ENCODE measurements around the gene LENG8.
"Not testable (repeated sequence)": the region's sequence is repeated elsewhere in the genome, so short reads cannot be mapped to it uniquely, and the experiment has no call there.

Gene LENG8

GRCh38 chr19:54439174-54439851, 9.7 kb upstream of the LENG8 start:
- no peak for DNase-seq (ENCODE audit: low read depth, low spot score)

- no peak for DNase-seq (ENCODE audit: low read depth, low spot score)
These were observed 8.4 kb upstream of the LENG8 start for GRCh38 chr19:54440641-54441040.

- DNase-seq (ENCODE audit: low read depth, low spot score), result no peak
These were observed 4.3 kb upstream of the LENG8 start for GRCh38 chr19:54444737-54445136.

GRCh38 chr19:54446349-54446748, 2.6 kb upstream of the LENG8 start:
- not testable (repeated sequence) for DNase-seq (ENCODE audit: low read depth, low spot score)

DNA sequence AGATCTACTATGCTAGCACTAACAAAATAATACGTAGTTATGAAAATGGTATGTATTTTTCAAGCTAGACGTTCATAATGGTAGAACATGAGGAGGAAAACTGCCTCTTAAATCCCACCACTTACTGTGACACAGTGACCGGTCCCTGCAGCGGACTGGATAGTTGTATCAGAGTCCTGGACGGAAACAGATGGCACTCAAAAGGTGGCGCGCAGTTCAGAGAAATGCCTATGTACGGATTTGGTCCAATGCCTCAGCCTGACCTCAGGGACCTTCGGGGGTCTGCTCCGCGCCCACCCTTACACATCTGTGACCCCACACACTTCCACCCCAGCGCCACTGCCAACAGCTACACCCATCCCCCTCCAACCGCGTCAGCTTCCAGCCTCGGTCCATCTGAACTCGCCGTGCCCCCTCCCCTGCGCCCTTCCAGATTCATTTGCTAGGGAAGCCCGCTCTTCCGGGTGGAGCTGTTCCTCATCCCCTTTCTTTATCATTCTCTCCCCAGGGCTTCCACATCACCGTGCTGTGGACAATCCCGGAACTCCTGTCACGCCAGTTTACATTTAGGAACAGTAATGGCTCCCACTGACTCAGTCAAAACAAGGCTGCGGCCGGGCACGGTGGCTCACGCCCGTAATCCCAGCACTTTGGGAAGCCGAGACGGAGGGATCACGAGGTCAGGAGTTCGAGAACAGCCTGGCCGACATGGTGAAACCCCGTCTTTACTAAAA, 792 bp upstream of the LENG8 start:
- DNase-seq (ENCODE audit: low read depth, low spot score), result no peak

GRCh38 chr19:54449701-54450069, 686 bp downstream of the LENG8 start:
- no peak for DNase-seq (ENCODE audit: low read depth, low spot score)

DNA sequence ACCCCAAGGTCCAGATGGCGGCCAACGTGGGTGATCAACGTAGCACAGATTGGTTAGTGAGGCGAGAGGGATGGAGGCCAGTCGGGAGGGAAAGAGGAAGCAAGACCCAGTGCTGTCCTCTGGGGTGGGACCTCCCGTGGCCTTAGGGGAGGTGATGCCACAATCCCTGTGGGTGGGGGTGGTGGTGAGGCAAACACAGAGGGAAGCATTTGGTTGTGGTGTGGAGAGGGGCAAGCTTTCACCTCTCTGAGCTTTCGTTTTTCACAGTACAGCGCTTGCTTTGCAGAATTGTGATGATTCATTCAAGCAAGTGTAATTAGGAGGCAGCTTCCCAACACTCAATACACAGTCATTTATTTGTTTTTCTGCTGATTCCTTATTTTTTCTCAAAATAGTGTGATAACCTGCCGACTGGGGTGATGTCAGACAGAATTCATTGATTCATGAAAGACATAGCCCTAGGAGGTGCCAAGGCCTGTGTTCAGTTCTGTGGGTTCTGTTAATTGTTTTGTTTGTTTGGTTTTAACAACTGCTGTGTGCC, 2.4 kb downstream of the LENG8 start:
- DNase-seq (ENCODE audit: low read depth, low spot score), result no peak

GRCh38 chr19:54451997-54452396, 3.0 kb downstream of the LENG8 start:
- no peak for DNase-seq (ENCODE audit: low read depth, low spot score)

DNA sequence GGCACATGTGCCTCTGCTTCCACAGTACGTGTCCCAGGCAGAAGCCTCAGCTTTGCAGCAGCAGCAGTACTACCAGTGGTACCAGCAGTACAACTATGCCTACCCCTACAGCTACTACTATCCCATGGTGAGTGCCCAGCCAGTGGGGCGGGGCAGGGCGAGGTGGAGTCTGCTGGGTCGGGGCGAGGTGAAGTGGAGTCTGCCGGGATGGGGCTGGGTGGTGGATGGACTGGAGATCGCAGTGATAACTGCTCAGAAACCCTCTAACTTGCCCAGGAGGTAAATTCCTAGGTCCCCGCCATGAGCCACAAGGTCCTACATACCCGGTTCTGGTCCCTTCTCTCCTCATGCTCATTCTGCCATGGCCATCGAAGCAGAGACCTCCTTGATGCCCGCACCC, 3.6 kb downstream of the LENG8 start:
- no peak for DNase-seq (ENCODE audit: low read depth, low spot score)

DNA sequence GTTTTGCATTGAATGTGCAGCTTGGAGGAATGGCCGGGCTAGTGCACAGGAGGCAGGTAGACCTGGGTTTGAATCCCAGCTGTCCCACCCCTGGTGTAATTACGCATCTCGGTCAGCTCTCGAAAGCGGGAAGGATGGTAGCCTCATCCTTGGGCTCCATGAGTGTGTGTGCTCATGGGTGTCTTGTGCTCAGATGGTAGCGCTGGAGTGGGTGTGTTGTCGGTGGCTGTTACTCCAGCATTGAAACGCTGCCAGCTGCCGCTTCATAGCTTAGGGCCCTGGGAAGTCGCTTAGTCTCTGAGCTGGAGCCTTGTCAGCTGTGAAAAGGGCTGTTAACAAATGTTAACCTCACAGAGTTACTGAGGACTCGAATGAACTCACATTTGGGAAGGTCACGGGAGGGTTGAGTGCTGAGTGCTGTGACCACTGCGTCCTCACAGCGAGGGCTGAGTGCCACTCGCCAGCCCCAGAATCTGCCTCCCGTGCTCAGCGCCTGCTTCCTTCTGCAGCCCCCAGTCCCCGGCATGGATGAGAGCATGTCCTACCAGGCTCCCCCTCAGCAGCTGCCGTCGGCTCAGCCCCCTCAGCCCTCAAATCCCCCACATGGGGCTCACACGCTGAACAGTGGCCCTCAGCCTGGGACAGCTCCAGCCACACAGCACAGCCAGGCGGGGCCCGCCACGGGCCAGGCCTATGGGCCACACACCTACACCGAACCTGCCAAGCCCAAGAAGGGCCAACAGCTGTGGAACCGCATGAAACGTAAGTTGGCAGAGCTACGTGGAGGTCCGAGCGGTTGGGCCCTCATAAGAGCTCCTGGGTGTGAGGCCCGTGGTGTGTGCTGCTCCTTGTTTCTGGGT, 5.2 kb downstream of the LENG8 start:
- no peak for DNase-seq (ENCODE audit: low read depth, low spot score)

GRCh38 chr19:54454781-54455675, 6.0 kb downstream of the LENG8 start:
- no peak for DNase-seq (ENCODE audit: low read depth, low spot score)

DNA sequence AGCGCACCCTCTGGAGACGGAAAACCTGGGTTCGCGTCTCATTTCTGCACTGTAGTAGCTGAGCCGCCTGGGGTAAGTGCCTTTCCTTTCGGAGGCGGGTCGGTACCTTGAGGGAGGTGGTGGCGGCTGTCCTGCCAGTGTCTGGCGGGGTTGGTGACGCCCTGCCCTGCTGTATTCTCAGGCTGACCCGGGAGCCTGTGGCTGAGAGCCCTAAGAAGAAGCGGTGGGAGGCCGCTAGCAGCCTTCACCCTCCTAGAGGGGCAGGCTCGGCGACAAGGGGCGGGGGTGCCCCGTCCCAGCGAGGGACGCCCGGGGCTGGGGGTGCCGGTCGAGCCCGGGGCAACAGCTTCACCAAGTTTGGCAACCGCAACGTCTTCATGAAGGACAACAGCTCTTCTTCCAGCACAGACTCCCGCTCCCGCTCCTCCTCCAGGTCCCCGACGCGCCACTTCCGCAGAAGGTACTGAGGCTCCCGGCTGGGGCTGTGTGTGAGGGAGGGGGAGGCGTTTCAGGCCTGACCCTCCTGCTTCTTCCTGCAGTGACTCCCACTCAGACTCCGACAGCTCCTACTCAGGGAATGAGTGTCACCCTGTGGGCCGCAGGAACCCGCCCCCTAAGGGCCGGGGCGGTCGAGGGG, 6.9 kb downstream of the LENG8 start:
- no peak for DNase-seq (ENCODE audit: low read depth, low spot score)

DNA sequence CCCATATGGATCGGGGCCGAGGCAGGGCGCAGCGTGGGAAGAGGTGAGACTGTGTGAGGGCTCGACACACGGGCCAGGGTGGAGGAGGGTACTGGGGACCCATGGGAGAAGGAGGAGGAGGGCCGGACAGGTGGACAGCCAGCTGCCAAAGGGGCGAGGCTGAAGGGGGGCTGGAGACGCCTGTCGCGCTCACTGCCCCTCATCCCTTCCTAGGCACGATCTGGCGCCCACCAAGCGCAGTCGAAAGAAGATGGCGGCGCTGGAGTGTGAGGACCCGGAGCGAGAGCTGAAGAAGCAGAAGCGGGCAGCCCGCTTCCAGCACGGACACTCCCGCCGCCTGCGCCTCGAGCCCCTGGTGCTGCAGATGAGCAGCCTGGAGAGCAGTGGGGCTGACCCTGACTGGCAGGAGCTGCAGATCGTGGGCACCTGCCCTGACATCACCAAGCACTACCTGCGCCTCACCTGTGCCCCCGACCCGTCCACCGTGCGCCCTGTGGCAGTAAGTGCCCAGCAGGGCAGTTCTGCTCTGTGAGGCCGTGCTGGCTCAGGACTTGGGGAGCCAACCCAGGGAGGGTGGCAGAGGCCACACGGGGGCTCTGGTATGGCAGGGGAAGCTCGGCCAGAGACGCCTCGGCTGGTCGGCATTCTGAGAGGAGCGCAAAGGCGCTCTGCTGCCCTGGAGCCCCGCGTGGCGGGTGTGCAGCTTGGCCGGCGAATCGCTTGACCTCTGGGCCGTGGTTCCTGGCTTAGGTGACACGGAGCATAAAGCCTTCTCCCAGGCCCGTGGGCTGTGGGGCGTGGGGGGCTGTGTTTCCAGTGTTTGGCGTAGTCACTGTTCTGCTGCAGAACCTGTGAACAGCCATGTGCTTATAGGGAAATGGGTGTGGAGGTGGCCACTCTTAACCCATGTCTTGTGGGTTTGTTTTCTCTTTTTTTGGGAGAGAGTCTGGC, 7.7 kb downstream of the LENG8 start:
- DNase-seq (ENCODE audit: low read depth, low spot score), result no peak

DNA sequence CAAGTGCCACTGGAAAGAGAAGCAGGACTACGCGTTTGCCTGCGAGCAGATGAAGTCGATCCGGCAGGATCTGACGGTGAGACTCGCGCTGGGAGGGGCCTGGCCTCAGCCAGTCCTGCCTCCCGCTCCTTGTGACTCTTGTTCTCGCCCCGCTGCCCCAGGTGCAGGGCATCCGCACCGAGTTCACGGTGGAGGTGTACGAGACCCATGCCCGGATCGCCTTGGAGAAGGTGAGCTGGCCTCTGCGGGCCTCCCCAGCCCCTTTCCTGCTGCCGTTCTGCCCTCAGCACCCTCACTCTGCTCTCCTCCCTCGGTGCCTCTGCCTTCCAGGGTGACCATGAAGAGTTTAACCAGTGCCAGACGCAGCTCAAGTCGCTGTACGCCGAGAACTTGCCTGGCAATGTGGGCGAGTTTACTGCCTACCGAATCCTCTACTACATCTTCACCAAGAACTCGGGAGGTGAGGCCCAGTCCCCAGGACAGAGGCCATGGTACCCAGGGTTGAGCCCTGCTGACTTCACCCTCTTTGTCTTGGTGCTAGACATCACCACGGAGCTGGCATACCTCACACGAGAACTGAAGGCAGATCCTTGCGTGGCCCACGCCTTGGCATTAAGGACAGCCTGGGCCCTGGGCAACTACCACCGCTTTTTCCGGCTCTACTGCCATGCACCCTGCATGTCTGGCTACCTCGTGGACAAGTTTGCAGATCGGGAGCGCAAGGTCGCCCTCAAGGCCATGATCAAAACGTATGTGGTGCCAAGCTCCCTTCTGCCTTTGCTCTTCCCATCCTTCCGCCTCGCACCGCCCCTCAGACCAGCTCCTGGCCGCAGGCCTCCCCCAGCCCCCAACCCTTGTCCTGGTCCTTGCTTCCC, 9.0 kb downstream of the LENG8 start:
- no peak for DNase-seq (ENCODE audit: low read depth, low spot score)

DNA sequence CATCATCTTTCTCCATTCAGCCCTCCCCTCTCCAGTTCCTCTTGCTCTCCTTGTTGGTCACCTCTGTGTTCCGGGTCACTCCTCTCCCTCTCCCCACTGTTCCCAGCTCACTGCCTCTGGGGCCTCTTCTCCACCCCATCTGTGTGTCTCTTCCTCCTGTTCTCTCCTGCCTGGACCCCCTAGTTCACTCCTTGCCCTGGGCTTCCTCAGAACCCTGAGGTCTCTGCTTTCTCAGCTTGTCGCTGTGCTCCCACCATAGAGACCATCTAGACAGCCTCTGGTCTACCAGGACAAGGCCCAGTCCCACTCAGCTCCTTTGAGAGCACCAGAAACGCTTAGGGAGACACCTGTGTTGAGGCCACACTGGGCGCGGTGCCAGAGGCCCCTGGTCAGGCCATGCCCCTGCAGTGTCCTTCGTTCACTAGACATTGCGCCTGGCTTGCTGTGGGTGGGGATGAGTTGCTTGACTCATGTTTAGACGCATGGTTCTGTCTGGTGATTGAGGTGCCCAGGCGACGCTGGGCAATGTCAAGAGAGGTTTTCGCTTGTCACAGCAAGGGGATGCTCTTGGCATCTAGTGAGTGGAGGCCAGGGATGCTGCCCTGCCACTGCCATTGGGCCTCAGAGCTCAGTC, 9.8 kb downstream of the LENG8 start:
- DNase-seq (ENCODE audit: low read depth, low spot score), result no peak

DNA sequence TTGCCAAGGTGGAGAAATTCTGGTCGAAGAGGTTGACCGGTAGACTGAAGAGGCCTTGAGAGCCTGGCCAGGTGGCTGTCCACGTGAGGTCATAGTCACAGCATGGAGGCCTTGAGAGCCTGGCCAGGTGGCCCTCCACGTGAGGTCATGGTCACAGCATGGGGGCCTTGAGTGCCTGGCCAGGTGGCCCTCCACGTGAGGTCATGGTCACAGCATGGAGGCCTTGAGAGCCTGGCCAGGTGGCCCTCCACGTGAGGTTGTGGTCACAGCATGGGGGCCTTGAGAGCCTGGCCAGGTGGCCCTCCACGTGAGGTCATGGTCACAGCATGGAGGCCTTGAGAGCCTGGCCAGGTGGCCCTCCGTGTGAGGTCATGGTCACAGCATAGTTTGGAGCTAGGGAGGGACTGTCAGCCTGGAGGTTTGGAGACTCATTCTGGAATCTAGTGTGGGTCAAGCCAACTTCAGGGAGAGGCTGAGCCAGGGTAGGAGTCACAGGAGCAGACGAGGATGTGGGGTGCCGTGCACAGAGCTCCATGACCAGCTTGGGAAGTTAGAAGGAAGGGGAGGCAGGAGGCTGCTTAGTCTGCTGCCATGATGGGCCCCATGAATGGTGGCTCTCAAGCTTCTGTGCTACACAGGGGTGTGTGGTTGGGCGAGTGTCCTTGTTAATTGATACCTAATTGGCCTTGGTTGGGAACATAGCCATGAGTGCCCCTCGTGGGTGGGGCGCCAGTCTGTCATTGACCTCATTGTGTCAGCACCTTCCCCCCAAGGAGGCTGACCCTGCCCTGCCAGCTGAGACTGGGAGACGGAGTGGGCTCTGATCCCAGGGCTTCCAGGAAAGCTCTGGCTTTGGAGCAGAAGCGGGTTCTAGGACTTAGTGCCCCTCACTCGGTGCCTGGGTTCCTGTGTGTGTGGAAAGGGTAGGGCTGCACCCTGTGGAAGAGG, 10.6 kb downstream of the LENG8 start:
- DNase-seq (ENCODE audit: low read depth, low spot score), result no peak
